ENCODE results near the gene JPT2. TPM values are rescaled to one million over a fixed set of nuclear protein-coding genes. Genes with fewer than 3 reads are reported as not detected.
"Not testable (repeated sequence)": the region's sequence is repeated elsewhere in the genome, so short reads cannot be mapped to it uniquely, and the experiment has no call there.

JPT2 gene
- total RNA-seq, 2 donors from 2014 or later, result 55.9 to 85.1 TPM

DNA sequence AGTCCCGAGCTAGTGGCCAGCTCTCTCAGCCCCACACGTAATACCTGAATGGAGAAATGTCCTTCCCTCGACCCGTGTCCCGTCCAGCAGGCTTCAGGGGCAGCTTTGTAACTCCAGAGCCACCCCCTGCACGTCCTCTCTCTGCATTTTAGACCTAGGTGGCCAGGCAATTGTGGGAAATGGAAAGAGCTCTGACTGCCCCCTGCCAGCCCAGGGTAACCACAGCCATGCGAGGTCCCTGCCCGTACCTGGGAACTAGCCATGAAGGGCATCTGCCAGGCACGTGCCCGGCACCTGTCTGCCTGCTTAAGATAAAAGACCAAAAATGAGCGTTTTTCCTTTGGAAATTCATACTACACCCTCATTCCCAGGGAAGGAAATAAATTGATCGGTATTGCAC is 37.1 kb downstream of the JPT2 start:
- H3K4me1 Mint-ChIP-seq, result no peaks in the 10 kb centered on the region

DNA sequence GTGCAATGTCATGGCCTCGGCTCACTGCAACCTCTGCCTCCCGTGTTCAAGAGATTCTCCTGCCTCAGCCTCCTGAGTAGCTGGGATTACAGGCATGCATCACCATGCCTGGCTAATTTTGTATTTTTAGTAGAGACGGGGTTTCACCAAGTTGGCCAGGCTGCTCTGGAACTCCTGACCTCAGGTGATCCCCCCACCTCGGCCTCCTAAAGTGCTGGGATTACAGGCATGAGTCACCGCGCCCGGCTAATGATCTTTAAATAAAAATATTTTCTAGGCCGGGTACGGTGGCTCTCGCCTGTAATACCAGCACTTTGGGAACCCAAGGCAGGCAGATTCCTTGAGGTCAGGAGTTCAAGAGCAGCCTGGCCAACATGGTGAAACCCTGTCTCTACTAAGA is 40.2 kb downstream of the JPT2 start:
- H3K27ac Mint-ChIP-seq; ATAC-seq (replicated peaks); H3K4me1 Mint-ChIP-seq; H3K36me3 Mint-ChIP-seq (ENCODE audit: low read depth); H3K27me3 Mint-ChIP-seq; H3K4me3 Mint-ChIP-seq; H3K9me3 Mint-ChIP-seq: not testable (repeated sequence)

More for the DNA sequence above, 37.1 kb downstream of the JPT2 start:
- Mint-ChIP-seq H3K4me3 (no peak overlapping the region), H3K27me3 (no peaks in the 10 kb centered on the region), H3K27ac (no peak overlapping the region), H3K36me3 (ENCODE audit: low read depth) (no peaks in the 10 kb centered on the region), H3K9me3 (no peaks in the 10 kb centered on the region)
- no peak for ATAC-seq (replicated peaks)

DNA sequence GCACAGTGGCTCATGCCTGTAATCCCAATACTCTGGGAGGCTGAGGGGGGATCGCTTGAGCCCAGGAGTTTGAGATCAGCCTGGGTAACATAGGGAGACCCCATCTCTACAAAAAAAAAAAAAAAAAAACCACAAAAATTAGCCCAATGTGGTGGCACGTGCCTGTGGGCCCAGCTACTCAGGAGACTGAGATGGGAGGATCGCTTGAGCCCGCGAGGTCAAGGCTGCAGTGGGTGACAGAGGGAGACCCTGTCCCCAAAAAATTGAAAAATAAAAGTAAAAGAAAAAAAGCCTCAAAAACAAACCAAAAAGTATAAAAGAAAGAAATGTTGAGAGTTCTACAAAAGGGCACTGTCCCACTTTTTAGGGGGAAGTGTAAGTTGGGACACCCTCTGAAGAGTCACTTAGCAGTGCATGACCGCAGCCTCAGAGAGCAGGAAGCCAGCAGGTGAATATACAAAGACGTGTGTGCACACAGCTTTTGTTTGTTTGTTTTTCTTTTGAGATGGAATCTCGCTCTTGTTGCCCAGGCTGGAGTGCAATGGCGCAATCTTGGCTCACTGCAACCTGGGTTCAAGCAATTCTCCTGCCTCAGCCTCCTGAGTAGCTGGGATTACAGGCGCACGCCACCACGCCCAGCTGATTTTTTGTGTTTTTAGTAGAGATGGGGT is 41.6 kb downstream of the JPT2 start:
- H3K36me3 Mint-ChIP-seq (ENCODE audit: low read depth); H3K4me3 Mint-ChIP-seq; H3K4me1 Mint-ChIP-seq; H3K27me3 Mint-ChIP-seq; ATAC-seq (replicated peaks); H3K9me3 Mint-ChIP-seq: not testable (repeated sequence)
- H3K27ac Mint-ChIP-seq, result peak overlapping the region; percentile 3

GRCh38 chr16:1721372-1721771 is 43.3 kb downstream of the JPT2 start:
- no peaks in the 10 kb centered on the region for H3K27me3 Mint-ChIP-seq
- H3K9me3 Mint-ChIP-seq, result no peaks in the 10 kb centered on the region
- peaks cover 6% of the 10 kb centered on the region for H3K4me1 Mint-ChIP-seq
- ATAC-seq (replicated peaks), result no peak
- H3K4me3 Mint-ChIP-seq, result no peak overlapping the region
- H3K36me3 Mint-ChIP-seq (ENCODE audit: low read depth), result peaks cover 8% of the 10 kb centered on the region
- no peak overlapping the region for H3K27ac Mint-ChIP-seq

- no peak for ATAC-seq (replicated peaks)
- no peak overlapping the region for H3K27ac Mint-ChIP-seq
- H3K4me3 Mint-ChIP-seq, result peak overlapping the region; percentile 32
These were observed 45.5 kb downstream of the JPT2 start for GRCh38 chr16:1723450-1724147.

DNA sequence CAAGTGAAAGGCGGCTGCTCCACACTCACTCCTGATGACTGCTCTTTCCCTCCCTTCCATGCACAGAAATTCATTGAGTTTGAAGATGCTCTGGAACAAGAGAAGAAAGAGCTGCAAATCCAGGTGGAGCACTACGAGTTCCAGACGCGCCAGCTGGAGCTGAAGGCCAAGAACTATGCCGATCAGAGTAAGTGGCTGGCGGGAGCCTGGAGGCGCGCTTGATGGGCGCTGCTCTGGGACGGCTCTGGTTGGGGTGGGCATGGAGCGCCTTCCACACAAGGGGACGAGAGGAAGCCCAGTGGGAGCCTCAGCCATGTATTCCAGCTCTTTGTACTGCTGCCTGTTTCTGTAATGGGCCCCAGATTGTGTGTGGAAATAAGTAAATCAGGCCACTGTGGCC is 46.4 kb downstream of the JPT2 start:
- no peak for ATAC-seq (replicated peaks)
- no peaks in the 10 kb centered on the region for H3K27me3 Mint-ChIP-seq
- H3K9me3 Mint-ChIP-seq, result no peaks in the 10 kb centered on the region
- H3K36me3 Mint-ChIP-seq (ENCODE audit: low read depth), result peaks cover 28% of the 10 kb centered on the region
- H3K4me1 Mint-ChIP-seq, result peaks cover 14% of the 10 kb centered on the region
- H3K4me3 Mint-ChIP-seq, result no peak overlapping the region
- no peak overlapping the region for H3K27ac Mint-ChIP-seq

More at GRCh38 chr16:1723450-1724147, 45.5 kb downstream of the JPT2 start:
- H3K4me1 Mint-ChIP-seq, result peaks cover 14% of the 10 kb centered on the region
- H3K9me3 Mint-ChIP-seq, result no peaks in the 10 kb centered on the region
- H3K36me3 Mint-ChIP-seq (ENCODE audit: low read depth), result peaks cover 21% of the 10 kb centered on the region
- no peaks in the 10 kb centered on the region for H3K27me3 Mint-ChIP-seq

DNA sequence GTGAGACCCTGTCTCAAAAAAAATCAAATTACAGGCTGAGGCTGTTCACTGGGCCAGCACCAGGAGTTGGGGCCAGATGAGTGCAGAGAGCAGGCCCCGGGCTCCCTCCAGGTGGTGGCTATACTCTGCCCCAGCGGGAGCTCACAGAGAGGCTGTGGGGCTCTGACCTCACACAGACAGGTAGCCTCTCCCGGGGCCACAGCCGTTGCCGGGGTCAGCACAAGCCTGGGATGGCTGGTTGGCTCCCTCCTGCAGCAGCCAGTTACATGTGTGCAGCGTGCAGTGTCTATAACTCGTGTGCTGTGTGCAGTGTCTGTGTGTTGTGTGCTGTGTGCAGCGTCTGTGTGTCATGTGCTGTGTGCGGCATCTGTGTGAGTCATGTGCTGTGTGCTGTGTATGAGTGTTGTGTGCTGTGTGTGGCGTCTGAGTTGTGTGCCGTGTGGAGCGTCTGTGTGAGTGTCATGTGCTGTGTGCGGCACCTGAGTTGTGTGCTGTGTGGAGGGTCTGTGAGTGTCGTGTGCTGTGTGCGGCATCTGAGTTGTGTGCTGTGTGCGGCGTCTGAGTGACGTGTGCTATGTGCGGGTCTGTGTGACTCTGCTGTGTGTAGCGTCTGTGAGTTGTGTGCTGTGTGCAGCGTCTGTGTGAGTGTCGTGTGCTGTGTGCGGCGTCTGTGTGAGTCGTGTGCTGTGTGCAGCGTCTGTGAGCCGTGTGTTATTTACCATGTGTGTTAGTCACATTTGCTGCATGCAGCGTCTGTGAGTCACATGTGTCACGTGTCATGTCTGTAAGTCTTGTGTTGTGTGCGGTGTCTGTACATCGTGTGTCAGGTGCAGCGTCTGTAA is 48.8 kb downstream of the JPT2 start:
- H3K4me3 Mint-ChIP-seq, result no peak overlapping the region
- ATAC-seq (replicated peaks), result no peak

GRCh38 chr16:1727651-1728624 is 49.9 kb downstream of the JPT2 start:
- Mint-ChIP-seq H3K9me3 (no peaks in the 10 kb centered on the region), H3K4me3 (no peak overlapping the region), H3K27me3 (no peaks in the 10 kb centered on the region), H3K36me3 (ENCODE audit: low read depth) (peaks cover 43% of the 10 kb centered on the region), H3K4me1 (peaks cover 8% of the 10 kb centered on the region), H3K27ac (no peak overlapping the region)
- ATAC-seq (replicated peaks), result no peak

More for the DNA sequence above, 48.8 kb downstream of the JPT2 start:
- no peak overlapping the region for H3K27ac Mint-ChIP-seq
- H3K4me1 Mint-ChIP-seq, result peaks cover 14% of the 10 kb centered on the region
- H3K36me3 Mint-ChIP-seq (ENCODE audit: low read depth), result peaks cover 39% of the 10 kb centered on the region
- no peaks in the 10 kb centered on the region for H3K27me3 Mint-ChIP-seq
- no peaks in the 10 kb centered on the region for H3K9me3 Mint-ChIP-seq

DNA sequence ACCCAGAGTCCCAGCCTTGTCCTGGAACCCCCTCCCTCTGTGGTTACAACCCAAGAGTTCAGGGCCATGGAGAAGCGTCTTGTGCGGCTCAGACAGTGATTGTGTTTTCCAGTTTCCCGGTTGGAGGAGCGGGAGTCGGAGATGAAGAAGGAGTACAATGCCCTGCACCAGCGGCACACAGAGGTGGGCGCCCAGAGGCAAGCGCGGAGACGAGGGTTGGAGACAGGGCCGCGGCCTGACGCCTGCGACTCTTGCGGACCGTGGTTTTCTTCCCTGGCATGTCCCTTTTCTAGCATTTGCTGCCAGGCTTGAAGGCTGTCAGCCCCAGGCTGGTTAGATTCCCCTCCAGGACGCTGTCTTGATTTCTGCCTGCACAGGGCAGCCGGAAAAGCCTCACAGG is 50.9 kb downstream of the JPT2 start:
- H3K4me1 Mint-ChIP-seq, result peaks cover 8% of the 10 kb centered on the region
- no peaks in the 10 kb centered on the region for H3K27me3 Mint-ChIP-seq
- no peak overlapping the region for H3K4me3 Mint-ChIP-seq
- H3K27ac Mint-ChIP-seq, result no peak overlapping the region
- peaks cover 43% of the 10 kb centered on the region for H3K36me3 Mint-ChIP-seq (ENCODE audit: low read depth)
- no peak for ATAC-seq (replicated peaks)
- H3K9me3 Mint-ChIP-seq, result no peaks in the 10 kb centered on the region

DNA sequence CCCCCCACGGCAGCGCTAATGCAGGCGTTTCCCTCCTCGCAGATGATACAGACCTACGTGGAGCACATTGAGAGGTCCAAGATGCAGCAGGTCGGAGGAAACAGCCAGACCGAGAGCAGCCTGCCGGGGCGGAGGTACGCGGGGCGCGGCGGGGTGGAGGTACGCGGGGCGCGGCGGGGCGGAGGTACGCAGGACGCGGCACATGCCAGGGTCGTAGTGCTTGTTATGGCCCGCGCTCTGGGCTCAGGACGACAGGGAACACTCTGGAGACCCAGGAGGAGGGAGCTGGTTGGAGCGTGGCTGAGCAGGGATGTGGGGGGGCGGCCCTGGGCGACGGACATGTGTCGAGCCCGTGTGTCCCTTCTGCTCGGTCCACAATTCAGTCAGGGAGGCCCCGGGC is 51.4 kb downstream of the JPT2 start:
- no peaks in the 10 kb centered on the region for H3K27me3 Mint-ChIP-seq
- no peak overlapping the region for H3K27ac Mint-ChIP-seq
- peaks cover 8% of the 10 kb centered on the region for H3K4me1 Mint-ChIP-seq
- no peak overlapping the region for H3K4me3 Mint-ChIP-seq
- no peak for ATAC-seq (replicated peaks)
- no peaks in the 10 kb centered on the region for H3K9me3 Mint-ChIP-seq
- peaks cover 43% of the 10 kb centered on the region for H3K36me3 Mint-ChIP-seq (ENCODE audit: low read depth)

GRCh38 chr16:1731073-1731472 is 53.0 kb downstream of the JPT2 start:
- Mint-ChIP-seq H3K9me3 (no peaks in the 10 kb centered on the region), H3K4me3 (no peak overlapping the region), H3K36me3 (ENCODE audit: low read depth) (peaks cover 38% of the 10 kb centered on the region), H3K27ac (no peak overlapping the region), H3K27me3 (no peaks in the 10 kb centered on the region), H3K4me1 (peaks cover 8% of the 10 kb centered on the region)
- no peak for ATAC-seq (replicated peaks)

GRCh38 chr16:1731603-1732002 is 53.5 kb downstream of the JPT2 start:
- Mint-ChIP-seq H3K36me3 (ENCODE audit: low read depth) (peaks cover 34% of the 10 kb centered on the region), H3K9me3 (no peaks in the 10 kb centered on the region), H3K27ac (no peak overlapping the region), H3K4me1 (peaks cover 8% of the 10 kb centered on the region), H3K27me3 (no peaks in the 10 kb centered on the region), H3K4me3 (no peak overlapping the region)
- ATAC-seq (replicated peaks), result no peak

DNA sequence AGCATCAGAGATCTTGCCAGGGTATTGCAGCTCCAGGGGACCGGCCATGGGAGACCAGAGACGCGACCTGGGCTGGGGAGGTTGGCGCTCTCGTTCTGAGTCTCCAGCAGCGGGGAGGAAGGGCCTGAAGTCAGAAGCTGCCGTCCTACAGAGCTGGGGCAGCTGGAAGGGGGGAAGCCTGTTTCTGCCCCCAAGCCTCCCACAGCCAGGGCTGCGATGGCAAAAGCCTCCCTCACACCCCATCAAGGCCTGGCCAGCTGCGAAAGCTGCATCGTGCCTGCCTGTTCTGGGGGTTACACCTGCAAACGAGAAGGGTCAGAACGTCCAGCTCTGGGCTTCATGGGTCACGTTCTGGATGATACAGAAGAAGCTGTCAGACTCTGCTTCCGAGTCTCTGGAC is 54.0 kb downstream of the JPT2 start:
- Mint-ChIP-seq H3K4me1 (peaks cover 4% of the 10 kb centered on the region), H3K36me3 (ENCODE audit: low read depth) (peaks cover 29% of the 10 kb centered on the region), H3K27ac (no peak overlapping the region), H3K27me3 (no peaks in the 10 kb centered on the region), H3K4me3 (no peak overlapping the region), H3K9me3 (no peaks in the 10 kb centered on the region)
- no peak for ATAC-seq (replicated peaks)

DNA sequence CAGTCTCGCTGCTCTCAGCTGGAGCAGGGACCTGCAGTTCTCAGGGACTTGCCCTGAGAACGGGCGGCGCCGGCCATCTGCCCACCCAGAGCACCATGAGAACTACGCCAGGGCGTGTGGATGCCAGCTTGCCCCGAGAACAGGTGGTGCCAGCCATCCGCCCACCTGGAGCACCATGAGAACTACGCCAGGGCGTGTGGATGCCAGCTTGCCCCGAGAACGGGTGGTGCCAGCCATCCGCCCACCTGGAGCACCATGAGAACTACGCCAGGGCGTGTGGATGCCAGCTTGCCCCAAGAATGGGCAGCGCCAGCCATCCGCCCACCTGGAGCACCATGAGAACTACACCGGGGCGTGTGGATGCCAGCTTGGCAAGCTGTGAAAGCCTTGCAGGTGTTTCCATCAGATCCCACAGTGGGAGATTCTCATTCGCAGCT is 54.5 kb downstream of the JPT2 start:
- H3K27ac Mint-ChIP-seq; H3K27me3 Mint-ChIP-seq; H3K9me3 Mint-ChIP-seq; ATAC-seq (replicated peaks); H3K4me3 Mint-ChIP-seq; H3K4me1 Mint-ChIP-seq: not testable (repeated sequence)
- H3K36me3 Mint-ChIP-seq (ENCODE audit: low read depth), result peaks cover 24% of the 10 kb centered on the region
